Measurements from ENCODE around the gene C2orf49. TPM values are rescaled to one million over a fixed set of nuclear protein-coding genes. Genes with fewer than 3 reads are reported as not detected.

Gene C2orf49
- polyA plus RNA-seq, 3 donors: 8.1 to 10.4 (median 8.6) TPM

DNA sequence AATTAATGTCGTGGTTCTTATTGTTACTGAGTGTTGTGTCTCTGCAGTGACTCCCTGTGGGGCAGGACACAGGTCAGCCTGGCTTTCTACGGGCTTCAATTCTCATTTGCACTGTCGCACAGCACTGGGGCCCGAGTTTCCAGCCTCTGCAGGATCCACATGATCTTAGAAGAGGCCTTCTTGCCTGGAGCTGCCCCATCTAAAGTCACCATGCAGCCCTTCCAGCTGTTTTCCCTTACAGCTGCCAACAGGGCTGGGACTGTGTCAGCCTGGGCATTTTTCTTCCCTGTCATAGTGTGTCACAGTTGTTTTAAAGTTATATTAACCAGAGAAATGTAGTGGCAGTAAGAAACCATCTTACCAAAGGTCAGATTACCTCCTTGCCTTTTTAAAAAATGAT lies 34.5 kb downstream of the C2orf49 start:
- H3K4me3 ChIP-seq (replicated peaks in 1 of 3; ENCODE audit: low read depth in 2 of 3, low read length in 3 of 3): no peak overlapping the region
- Mint-ChIP-seq H3K4me3 (no peak overlapping the region), H3K27ac (no peak overlapping the region), H3K4me1 (peaks cover 2% of the 10 kb centered on the region), H3K36me3 (no peaks in the 10 kb centered on the region), H3K27me3 (ENCODE audit: low read depth in 3 of 3) (peaks cover 5 to 6% (median 6%) of the 10 kb centered on the region in 3 donors), H3K9me3 (no peaks in the 10 kb centered on the region)
- intact Hi-C loops (cut with micrococcal nuclease): loop anchor here (2.0 to 10.0 kb wide), 4 partner anchors 143 to 1213 kb away; no protein-coding TSS in a partner anchor
- H3K9ac ChIP-seq (ENCODE audit: insufficient read depth, low read length, poor library complexity, severe bottlenecking): no peak overlapping the region
- H2AFZ ChIP-seq (ENCODE audit: insufficient read depth, low read depth, low read length, poor library complexity, severe bottlenecking): no peak overlapping the region
- DNase-seq: no peak
- TF ChIP-seq, protein P1, sequence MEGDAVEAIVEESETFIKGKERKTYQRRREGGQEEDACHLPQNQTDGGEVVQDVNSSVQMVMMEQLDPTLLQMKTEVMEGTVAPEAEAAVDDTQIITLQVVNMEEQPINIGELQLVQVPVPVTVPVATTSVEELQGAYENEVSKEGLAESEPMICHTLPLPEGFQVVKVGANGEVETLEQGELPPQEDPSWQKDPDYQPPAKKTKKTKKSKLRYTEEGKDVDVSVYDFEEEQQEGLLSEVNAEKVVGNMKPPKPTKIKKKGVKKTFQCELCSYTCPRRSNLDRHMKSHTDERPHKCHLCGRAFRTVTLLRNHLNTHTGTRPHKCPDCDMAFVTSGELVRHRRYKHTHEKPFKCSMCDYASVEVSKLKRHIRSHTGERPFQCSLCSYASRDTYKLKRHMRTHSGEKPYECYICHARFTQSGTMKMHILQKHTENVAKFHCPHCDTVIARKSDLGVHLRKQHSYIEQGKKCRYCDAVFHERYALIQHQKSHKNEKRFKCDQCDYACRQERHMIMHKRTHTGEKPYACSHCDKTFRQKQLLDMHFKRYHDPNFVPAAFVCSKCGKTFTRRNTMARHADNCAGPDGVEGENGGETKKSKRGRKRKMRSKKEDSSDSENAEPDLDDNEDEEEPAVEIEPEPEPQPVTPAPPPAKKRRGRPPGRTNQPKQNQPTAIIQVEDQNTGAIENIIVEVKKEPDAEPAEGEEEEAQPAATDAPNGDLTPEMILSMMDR (IDR thresholded peaks at IDR 0.05): no peak
- H4K20me1 ChIP-seq (ENCODE audit: insufficient read depth, low read length): no peaks in the 10 kb centered on the region
- H3K9me3 ChIP-seq (replicated peaks in 1 of 2; ENCODE audit: control insufficient read depth in 1 of 2, insufficient read depth in 1 of 2, low read length in 2 of 2): no peaks in the 10 kb centered on the region
- no peaks in the 10 kb centered on the region for H3K27me3 ChIP-seq (ENCODE audit: control insufficient read depth in 2 of 2, insufficient read depth in 2 of 2, low read length in 2 of 2)
- H3K36me3 ChIP-seq (replicated peaks in 1 of 2; ENCODE audit: control insufficient read depth in 1 of 2, insufficient read depth in 2 of 2, low read length in 2 of 2): no peaks in the 10 kb centered on the region
- H3K4me2 ChIP-seq (replicated peaks; ENCODE audit: extremely low read depth, low read length, poor library complexity, severe bottlenecking): no peak overlapping the region
- WGBS (ENCODE audit: insufficient coverage): 91% methylated on average over 4 of the region's 4 CpGs
- H3K79me2 ChIP-seq (ENCODE audit: insufficient read depth, low read length): no peaks in the 10 kb centered on the region
- H3K4me1 ChIP-seq (ENCODE audit: control insufficient read depth in 1 of 2, insufficient read depth in 2 of 2, low read length in 2 of 2): peaks cover 0 to 6% of the 10 kb centered on the region in 2 donors
- H3K27ac ChIP-seq (ENCODE audit: low read depth in 1 of 2, low read length in 2 of 2): no peak overlapping the region

DNA sequence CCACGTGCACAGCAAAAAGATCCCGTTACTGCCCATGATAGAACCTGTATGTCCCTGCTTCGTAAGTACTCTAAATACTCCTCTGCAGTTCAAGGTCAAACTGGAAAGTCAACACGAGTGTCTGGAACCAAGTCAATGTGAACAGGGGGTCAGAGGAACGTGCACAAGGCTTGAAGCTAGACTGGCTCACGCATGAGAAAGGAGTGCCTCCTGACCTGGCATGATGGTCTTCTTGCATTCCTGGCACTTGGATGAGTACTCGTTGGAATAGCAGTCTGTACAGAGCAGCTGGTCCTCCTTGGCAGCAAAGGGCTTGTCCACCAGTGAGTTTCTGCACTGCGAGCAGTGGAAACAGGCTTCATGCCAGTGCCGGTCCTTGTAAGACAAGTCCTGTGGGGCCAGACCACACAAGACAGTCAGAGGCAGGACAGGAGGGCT lies 36.0 kb downstream of the C2orf49 start:
- Mint-ChIP-seq H3K4me1 (peaks cover 2% of the 10 kb centered on the region), H3K4me3 (no peak overlapping the region), H3K27ac (no peak overlapping the region), H3K36me3 (no peaks in the 10 kb centered on the region), H3K27me3 (ENCODE audit: low read depth in 3 of 3) (peaks cover 4 to 6% (median 5%) of the 10 kb centered on the region in 3 donors), H3K9me3 (no peaks in the 10 kb centered on the region)
- no peak overlapping the region for H3K9ac ChIP-seq (ENCODE audit: insufficient read depth, low read length, poor library complexity, severe bottlenecking)
- intact Hi-C loops (cut with micrococcal nuclease): loop anchor here (10.0 kb wide), 3 partner anchors 141 to 1211 kb away; no protein-coding TSS in a partner anchor
- H3K4me3 ChIP-seq (replicated peaks in 1 of 3; ENCODE audit: low read depth in 2 of 3, low read length in 3 of 3): no peak overlapping the region
- H3K4me1 ChIP-seq (ENCODE audit: control insufficient read depth in 1 of 2, insufficient read depth in 2 of 2, low read length in 2 of 2): peaks cover 0 to 6% of the 10 kb centered on the region in 2 donors
- no peak overlapping the region for H2AFZ ChIP-seq (ENCODE audit: insufficient read depth, low read depth, low read length, poor library complexity, severe bottlenecking)
- no peaks in the 10 kb centered on the region for H3K36me3 ChIP-seq (replicated peaks in 1 of 2; ENCODE audit: control insufficient read depth in 1 of 2, insufficient read depth in 2 of 2, low read length in 2 of 2)
- H3K4me2 ChIP-seq (replicated peaks; ENCODE audit: extremely low read depth, low read length, poor library complexity, severe bottlenecking): no peak overlapping the region
- no peak for DNase-seq
- TF ChIP-seq, protein P1 (IDR thresholded peaks at IDR 0.05): no peak
- no peaks in the 10 kb centered on the region for H3K79me2 ChIP-seq (ENCODE audit: insufficient read depth, low read length)
- no peaks in the 10 kb centered on the region for H3K9me3 ChIP-seq (replicated peaks in 1 of 2; ENCODE audit: control insufficient read depth in 1 of 2, insufficient read depth in 1 of 2, low read length in 2 of 2)
- no peaks in the 10 kb centered on the region for H3K27me3 ChIP-seq (ENCODE audit: control insufficient read depth in 2 of 2, insufficient read depth in 2 of 2, low read length in 2 of 2)
- no peak overlapping the region for H3K27ac ChIP-seq (ENCODE audit: low read depth in 1 of 2, low read length in 2 of 2)
- no peaks in the 10 kb centered on the region for H4K20me1 ChIP-seq (ENCODE audit: insufficient read depth, low read length)
- WGBS (ENCODE audit: insufficient coverage): 97% methylated on average over 9 of the region's 9 CpGs
